HL-60/S4 treated with retinoic acid at 250 ng/mL for 4 days and 3 days (cell line): Measurements from ENCODE around the gene EML2.
"Not testable (repeated sequence)": the region's sequence is repeated elsewhere in the genome, so short reads cannot be mapped to it uniquely, and the experiment has no call there.

Source experiments
- in situ Hi-C: fragments of 300-500 bp; cut with MboI; formaldehyde crosslinking; loops from 2 replicates; pipeline ENCODE4 v1.7.0; 2022; ENCODE audit warnings: low sequenced_read_pairs

The EML2 gene, protein sequence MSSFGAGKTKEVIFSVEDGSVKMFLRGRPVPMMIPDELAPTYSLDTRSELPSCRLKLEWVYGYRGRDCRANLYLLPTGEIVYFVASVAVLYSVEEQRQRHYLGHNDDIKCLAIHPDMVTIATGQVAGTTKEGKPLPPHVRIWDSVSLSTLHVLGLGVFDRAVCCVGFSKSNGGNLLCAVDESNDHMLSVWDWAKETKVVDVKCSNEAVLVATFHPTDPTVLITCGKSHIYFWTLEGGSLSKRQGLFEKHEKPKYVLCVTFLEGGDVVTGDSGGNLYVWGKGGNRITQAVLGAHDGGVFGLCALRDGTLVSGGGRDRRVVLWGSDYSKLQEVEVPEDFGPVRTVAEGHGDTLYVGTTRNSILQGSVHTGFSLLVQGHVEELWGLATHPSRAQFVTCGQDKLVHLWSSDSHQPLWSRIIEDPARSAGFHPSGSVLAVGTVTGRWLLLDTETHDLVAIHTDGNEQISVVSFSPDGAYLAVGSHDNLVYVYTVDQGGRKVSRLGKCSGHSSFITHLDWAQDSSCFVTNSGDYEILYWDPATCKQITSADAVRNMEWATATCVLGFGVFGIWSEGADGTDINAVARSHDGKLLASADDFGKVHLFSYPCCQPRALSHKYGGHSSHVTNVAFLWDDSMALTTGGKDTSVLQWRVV

DNA sequence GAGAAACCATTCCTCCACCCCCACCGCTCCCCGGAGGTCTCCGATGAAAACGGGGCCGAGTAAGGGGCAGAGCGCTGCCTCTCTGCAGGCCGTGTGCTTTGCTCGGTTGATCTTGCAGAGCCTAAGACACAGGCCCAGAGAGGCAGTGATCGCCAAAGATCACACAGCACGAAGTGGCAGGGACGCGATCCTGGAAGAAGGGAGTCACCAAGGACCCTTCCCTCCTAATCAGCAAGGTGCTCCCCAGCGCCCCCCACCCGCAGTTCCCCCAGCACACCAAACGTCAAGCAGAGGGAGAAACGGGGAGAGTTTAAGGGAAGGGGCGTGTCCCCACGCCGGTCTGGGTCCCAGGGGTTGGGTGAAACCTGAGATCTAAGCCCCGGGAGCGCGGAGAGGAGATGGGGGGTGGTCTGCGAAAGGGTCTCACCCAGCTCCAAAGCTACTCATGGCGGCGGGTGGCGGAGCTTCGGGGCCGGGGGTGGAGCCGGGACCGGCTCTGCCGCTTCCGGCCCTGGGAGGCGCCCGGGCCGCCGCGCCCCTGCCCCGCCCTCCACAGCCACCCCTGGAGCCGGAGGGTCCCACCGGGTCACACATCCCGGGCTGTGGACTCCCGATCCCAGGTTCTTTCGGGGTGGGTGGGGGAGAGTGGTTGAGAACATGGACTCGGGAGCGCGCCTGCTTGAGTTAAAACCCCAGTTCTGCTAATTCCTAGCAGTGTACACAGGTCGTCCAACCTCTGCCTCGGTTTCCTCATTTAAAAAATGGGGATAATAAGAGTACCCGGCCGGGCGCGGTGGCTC, at the start of gene EML2:
Gene EML2, minus strand, starts transcription at position 468 of the 800 bp plus-strand sequence. Its CDS starts 21 bp downstream, at position 447.
- in situ Hi-C loops, result no loop called here

DNA sequence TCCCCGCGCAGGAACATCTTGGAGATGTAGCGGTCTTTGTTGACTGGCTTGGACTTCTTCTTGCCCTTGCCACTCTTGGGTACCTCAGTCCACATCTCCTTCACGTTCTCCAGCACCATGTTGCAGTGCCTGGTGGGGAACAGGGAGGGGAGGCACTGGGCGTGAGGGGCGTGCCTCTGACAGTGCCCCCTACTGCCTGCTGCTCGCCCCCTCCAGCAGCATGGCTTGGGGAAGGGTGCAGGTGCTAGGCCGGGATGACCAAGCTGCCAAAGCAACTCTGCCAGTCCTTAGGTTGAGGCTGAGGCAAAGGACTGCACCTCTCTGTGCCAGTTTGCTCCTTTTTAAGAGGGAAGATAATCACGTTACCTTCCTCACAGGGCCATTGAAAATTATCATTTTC, 48.4 kb upstream of the EML2 start:
- in situ Hi-C loops, result no loop called here

DNA sequence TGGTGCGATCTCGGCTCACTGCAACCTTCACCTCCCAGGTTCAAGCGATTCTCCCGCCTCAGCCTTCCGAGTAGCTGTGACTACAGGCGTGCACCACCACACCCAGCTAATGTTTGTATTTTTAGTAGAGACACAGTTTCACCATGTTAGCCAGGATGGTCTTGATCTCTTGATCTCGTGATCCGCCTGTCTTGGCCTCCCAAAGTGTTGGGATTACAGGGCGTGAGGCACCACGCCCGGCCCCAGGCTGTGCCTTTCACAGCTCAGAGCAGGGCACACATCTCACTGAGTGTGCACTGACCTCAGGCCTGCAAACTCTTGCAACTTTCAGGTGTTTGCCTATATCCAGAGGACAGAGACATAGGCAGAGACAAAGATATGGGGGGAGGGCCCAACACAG, 45.8 kb upstream of the EML2 start:
- in situ Hi-C loops, result not testable (repeated sequence)

DNA sequence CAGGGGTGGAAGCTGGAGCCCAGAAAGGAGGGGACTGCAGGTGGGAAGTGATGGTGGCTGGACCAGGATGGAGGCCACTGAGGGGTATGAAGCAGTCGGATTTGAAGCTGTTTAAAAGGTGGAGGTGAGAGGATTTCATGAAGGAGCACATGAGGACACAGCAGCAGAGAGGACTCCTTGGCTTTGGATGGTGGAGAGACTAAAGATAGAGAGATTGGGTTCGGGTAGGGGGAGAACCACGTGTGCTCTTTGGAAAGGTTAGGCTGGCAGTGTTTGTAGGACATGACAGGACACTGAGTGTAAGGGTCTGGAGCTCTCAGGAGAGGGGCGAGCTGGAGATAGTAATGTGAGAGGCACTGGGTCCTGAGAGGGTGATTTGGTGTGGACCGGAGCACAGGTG, 43.7 kb upstream of the EML2 start:
- in situ Hi-C loops, result no loop called here

DNA sequence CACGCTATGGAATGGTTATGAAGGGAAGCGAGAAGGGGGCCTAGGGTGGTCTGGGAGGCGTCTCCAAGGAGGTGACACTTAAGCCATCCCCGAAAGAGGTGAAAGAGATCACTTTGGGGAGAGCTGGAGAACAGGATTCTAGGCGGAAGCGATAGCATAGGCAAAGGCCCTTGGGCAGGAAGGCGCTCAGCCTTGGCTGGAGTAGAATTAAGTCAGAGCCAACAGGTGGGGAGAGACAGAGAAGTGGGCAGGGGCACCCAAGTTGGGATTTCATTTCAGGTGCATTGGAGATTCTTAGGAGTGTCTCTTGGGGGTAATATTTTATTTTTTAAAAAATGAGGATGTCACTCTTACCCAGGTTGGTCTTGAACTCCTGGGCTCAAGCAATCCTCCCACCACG, 42.9 kb upstream of the EML2 start:
- in situ Hi-C loops, result no loop called here

DNA sequence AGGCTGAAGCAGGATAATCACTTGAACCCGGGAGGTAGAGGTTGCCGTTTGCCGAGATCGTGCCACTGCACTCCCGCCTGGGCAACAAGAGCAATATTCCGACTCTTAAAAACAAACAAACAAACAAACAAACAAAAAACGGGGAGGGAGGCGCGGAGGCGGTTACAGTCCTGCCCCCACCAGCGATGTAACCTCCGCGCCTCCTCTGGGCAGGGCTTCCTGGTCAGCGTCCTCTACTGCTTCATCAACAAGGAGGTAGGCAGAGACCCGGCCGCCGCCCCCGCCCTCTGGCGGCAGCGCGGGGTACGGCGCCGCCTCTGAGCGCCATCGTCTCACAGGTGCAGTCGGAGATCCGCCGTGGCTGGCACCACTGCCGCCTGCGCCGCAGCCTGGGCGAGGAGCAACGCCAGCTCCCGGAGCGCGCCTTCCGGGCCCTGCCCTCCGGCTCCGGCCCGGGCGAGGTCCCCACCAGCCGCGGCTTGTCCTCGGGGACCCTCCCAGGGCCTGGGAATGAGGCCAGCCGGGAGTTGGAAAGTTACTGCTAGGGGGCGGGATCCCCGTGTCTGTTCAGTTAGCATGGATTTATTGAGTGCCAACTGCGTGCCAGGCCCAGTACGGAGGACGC, 42.3 kb upstream of the EML2 start:
- in situ Hi-C loops, result no loop called here

DNA sequence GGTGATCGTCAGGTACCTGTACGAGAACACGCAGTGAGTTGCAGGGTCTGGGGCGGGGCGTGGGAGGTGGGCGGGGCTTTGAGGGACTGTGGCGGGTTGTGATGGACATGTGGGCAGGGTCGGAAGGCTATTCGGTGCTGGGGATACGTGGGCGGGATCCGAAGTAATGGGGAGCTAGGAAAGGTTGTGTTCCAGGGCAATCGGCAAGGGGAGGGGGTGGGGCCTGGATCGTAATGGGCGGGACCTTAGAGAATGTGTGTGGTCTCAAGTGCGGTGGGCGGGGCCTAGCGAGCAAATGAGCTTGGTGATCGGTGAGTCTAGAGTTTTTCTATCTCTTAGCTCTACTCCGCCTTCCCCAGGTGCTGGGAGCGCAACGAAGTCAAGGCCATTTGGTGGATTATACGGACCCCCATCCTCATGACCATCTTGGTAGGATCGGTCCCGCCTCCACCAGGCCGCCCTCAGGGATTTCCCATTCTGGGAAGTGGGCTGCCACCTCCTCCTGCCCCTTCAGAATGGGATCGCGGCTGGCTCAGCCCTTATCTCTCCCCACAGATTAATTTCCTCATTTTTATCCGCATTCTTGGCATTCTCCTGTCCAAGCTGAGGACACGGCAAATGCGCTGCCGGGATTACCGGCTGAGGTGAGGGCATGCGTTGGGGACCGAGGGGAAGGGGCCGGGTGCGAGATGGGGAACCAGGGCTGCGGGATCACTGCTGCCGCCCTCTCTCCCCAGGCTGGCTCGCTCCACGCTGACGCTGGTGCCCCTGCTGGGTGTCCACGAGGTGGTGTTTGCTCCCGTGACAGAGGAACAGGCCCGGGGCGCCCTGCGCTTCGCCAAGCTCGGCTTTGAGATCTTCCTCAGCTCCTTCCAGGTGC, 38.4 kb upstream of the EML2 start:
- in situ Hi-C loops, result no loop called here

DNA sequence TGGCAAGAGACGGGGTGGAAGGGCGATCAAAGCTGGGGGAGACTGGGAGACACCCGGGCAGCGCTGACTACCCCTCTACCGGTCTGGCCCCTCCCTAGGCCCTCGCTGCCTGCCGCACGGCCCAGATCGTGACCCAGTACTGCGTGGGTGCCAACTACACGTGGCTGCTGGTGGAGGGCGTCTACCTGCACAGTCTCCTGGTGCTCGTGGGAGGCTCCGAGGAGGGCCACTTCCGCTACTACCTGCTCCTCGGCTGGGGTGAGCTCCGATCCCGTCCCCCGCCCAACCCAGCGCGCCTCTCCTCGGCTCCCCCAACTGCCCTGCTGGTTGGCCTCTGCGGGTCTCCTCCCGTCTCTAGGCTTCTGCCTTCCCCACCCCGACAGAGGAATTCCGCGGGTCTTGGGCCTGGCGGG, 37.7 kb upstream of the EML2 start:
- in situ Hi-C loops, result no loop called here

DNA sequence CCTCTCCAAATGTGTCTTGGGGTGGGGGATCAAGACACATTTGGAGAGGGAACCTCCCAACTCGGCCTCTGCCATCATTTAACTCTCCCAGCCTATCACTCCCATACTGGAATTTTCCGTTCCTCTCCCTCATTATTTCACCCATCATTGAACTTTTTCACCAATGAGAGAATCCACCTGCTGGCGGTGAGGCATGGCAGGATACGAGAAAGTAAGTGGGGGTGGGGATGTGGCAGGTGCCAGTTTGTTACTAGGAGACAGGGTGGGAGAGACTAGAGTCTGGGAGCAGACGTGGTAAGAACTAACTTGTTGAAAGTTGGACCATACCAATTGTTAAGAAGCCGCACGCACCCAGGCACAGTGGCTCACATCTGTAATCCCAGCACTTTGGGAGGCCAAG, 35.7 kb upstream of the EML2 start:
- in situ Hi-C loops, result no loop called here

DNA sequence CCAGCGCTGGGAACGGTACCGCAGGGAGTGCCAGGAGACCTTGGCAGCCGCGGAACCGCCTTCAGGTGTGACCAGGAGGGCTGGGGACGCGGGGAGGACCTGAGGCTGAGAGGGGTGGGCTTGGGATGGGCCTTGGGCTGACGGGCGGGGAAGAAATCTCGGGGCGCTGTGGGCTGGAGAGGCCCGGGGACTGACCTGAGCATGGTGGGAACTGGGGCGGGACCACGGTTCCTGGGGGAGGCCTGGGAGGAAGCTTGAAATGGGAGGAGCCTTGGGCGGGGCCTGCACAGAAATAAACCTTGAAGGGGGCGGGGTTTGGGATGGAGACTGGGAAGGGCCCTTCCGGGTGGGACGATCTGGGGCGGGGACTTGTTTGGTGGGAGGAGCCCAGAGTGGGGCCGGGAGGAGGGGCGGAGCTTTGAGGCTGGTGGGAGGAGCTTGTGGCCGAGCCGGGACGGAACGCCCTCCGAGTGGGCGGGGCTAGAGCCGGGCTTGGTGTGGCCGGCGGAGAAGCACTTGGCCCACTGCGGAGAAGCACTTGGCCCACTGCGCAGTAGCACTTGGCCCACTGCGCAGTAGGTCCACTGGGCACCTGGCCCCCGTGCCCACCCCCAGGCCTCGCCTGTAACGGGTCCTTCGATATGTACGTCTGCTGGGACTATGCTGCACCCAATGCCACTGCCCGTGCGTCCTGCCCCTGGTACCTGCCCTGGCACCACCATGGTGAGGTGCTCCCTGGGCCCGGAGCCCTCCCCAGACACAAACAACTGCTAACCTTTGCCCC, 31.7 kb upstream of the EML2 start:
- in situ Hi-C loops, result no loop called here

DNA sequence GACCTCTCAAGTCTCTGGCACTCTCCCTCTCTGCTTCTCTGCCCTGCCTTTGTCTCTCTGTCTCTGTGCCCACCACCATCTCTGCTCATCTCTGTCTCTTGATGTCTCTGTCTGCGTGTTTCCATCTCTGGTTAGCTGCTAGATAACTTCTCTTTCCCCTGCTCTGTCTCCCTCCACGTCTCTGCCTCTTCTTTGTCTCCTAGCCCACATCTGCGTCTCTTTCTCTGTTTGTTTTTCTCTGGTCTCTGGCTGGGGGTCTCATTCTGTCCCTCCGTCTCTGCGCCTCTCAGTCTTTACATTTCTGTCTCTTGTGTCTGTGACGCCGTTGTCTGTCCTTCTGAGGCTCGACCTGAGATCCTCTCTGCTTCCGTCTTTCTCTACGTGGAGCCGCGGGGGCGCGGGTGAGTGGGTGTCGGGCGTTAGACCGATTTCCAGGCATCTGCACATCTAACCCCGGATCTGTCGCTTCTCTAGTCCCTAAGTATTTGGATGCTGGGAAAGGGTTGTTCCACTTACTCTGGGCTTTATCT, 29.2 kb upstream of the EML2 start:
- in situ Hi-C loops, result no loop called here

DNA sequence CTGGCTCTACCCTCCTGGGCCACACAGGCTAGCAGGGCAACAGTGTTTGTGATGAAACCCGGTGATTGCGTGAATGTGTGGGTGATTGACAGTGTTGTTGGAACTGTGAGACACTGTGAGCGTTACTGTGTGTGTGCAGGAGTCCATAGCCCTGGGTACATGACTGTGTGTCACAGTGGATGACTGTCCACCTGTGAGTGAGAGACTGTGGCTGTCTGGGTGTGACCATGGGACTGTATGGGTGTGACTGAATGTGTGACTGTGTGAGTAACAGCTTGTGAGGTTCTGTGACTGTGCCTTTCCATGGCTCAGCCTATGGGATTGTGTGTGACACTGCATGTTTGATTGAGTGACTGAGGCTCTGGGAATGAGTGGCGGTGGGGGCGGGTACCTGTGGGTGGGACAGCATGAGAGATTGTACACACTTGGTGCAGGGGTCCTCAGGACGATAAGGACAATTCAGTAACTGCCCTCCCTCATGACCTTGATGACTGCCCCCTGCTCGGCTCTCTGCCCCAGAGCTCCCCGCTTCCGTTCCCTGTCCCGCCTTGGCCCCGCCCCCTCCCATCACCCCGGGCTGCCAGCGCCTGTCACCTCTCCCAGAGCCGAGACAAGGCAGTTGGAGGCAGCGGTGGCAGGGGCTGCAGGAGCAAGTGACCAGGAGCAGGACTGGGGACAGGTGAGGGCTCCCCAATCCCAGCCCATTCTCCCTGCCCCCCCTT, 28.6 kb upstream of the EML2 start, which contains the start of gene GIPR:
Gene GIPR, plus strand, starts transcription at position 602 of the 722 bp plus-strand sequence. CDS start 1,300 bp downstream, outside the sequence.
- in situ Hi-C loops, result no loop called here

DNA sequence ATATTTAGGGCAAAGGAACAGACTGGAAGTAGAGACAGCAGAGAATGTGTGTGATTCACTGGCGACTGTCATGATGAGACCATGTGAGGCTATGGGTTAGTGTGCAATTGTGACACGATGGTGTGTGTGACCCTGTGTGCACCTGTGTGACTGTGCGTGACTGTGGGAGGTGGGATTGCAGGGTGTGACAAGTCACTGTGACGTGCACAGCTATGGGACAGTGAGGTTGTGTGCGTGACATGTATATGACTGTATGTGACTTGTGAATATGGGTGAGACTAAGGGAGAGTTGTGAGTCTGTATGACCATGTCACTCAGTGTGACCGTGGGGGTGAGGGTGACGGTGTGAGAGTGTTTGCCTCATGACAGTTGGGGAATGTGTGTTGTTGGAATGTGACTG, 25.4 kb upstream of the EML2 start:
- in situ Hi-C loops, result no loop called here

DNA sequence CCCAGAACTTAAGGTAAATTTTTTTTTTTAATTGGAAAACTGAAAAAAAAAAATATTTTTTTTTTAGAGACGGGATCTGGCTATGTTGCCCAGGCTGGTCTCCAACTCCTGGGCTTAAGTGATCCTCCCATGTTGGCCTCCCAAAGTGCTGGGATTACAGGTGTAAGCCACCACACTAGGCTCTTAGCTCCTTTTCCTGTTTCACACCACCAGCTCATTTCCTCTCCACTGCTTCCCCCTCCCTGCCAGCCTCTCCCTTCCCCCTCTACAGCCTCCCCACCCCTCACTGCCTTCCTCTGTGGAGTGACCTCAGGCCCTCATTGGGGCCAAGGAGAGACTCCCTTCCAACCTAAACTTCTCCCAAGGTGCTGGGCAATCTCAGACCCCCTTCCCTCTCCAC, 24.6 kb upstream of the EML2 start:
- in situ Hi-C loops, result no loop called here

DNA sequence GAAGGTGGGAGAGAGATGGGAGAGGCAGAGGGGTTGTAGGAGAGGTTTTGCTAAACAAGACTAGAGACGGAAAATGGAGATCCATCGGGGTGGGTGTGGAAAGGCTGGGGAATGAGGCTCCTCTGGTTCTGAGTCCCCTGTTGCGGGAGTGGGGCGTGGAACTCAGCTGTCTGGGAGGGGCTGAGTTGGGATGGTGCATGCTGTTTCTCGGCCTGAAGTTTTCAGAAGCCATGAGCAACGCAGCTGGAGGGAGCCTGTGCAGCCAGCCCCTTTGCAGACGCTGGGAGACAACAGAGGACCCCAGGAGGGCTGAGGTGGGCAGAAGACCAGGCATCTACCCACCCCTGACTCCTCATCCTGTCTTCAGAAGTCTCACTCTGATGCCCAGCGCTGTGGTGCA, 21.4 kb upstream of the EML2 start:
- in situ Hi-C loops, result no loop called here

DNA sequence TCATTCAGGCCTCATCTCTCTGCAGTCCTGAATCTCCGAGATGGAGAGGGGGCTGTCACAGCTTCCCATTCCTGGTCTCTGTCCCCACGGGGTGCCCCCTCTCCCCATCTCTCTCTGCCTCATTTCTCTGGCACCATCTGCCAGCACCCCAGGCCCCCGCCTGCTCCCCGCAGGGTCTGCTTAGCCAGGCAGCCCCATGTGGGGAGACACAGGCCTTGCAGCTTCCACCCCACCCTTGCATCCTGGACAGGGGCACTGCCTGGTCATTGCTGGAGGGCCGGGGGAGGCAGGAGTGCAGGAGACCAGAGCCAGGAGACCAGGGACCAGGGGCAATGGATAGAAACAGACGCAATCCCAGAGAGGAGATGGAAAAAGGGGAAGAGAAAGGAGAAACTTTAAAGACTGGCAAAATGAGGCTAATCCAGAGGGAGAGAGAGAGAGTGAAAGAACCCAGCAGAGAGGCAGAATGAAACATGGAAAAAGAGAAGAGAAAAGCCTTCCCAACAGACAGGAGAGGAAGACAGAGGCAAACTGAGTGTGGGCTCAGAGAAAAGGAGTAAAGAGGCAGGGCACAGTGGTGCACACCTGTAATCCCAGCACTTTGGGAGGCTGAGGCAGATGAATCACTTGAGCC, 20.0 kb upstream of the EML2 start:
- in situ Hi-C loops, result no loop called here

DNA sequence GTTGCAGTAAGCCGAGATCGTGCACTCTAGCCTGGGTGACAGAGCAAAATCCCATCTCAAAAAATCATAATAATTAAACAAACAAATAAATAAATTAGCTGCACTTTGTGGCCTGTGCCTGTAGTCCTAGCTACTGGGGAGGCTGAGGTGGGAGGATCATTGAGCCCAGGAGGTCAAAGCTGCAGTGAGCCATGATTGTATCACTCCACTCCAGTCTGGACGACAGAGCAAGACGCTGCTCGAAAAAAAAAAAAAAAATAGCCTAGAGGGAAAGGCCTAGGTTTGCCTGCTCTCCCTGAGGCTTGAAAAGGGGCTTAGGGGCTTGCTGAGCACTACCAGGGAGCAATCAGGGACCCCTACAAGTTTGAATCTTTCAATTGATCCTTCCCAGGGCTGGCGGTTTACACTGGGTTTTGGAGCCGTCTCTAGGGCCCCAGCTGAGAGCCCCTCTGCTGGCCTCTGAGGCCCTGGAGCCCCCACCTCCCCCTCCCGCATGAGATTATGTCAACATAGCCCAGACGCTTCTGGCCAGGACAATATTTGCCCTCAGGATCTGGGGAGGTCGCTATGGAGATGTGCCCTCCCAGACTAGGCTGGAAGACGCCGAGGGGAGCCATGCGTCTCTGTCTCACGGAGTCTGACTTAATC, 18.4 kb upstream of the EML2 start:
- in situ Hi-C loops, result no loop called here

DNA sequence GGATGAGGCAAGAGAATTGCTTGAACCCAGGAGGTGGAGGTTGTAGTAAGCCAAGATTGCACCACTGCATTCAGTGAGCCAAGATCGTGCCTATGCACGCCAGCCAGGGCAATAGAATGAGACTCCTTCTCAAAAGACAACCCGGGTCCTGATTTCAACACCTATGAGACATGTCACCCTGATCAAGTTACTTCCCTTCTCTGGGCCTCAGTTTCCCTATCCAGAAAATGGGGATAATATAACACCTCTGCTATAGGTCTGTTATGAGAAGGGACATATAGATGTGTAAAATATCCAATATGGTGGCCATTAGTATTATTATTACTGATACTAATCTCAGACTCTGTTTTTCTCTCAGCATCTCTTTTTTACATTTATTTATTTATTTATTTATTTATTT, 15.9 kb upstream of the EML2 start:
- in situ Hi-C loops, result no loop called here
